SU-DHL-6 (cell line): ENCODE results near the gene PAH.

Source experiments
- H2AFZ ChIP-seq: fragments of 200-600 bp; sonication (generic); 2 replicates; pipeline ENCODE4 v1.6.1; 2014; ENCODE audit warnings: low read depth, mild to moderate bottlenecking, moderate library complexity, mixed read lengths, antibody characterized with exemption, low read length; ENCODE audit not compliant: severe bottlenecking
- H3F3A ChIP-seq: fragments of 200-600 bp; shearing (Covaris generic); 2 replicates; pipeline ENCODE4 v1.6.0; 2016; ENCODE audit warnings: antibody characterized with exemption, mild to moderate bottlenecking; ENCODE audit not compliant: insufficient read depth
- H3K27ac ChIP-seq: fragments of 200-600 bp; sonication (generic); 2 replicates; pipeline ENCODE4 v1.5.1; 2016; ENCODE audit warnings: low read depth, mild to moderate bottlenecking, low read length, moderate library complexity, mixed read lengths
- H3K27me3 ChIP-seq: fragments of 200-600 bp; sonication (generic), shearing (Covaris generic); 2 replicates; pipeline ENCODE4 v1.6.0; 2014; ENCODE audit warnings: mild to moderate bottlenecking, low read length
- H3K36me3 ChIP-seq: fragments of 200-600 bp; sonication (generic); 2 replicates; pipeline ENCODE4 v1.6.1; 2014; ENCODE audit warnings: mild to moderate bottlenecking, low read length, mixed read lengths
- H3K4me2 ChIP-seq: fragments of 300-600, 200-600 bp; shearing (Covaris generic), sonication (generic); 2 replicates; pipeline ENCODE4 v1.6.0; 2014; ENCODE audit warnings: low read length, low read depth, mild to moderate bottlenecking; ENCODE audit not compliant: poor library complexity, severe bottlenecking
- H3K4me3 ChIP-seq: fragments of 200-600 bp; sonication (generic); 2 replicates; pipeline ENCODE4 v1.5.1; 2014; ENCODE audit warnings: antibody characterized with exemption, low read length, mild to moderate bottlenecking, mixed read lengths; ENCODE audit not compliant: insufficient read depth, poor library complexity, severe bottlenecking
- H3K79me2 ChIP-seq: fragments of 200-600 bp; sonication (generic); 2 replicates; pipeline ENCODE4 v1.6.1; 2014; ENCODE audit warnings: mild to moderate bottlenecking, low read length, moderate library complexity; ENCODE audit not compliant: insufficient read depth
- H3K9ac ChIP-seq: fragments of 200-600 bp; sonication (generic); 2 replicates; pipeline ENCODE4 v1.7.0; 2014; ENCODE audit warnings: mild to moderate bottlenecking, low read length
- H3K9me2 ChIP-seq: fragments of 200-600 bp; sonication (generic); replicated peaks from 2 replicates; pipeline ENCODE4 v1.6.1; 2014; ENCODE audit warnings: low read length; ENCODE audit not compliant: insufficient read depth
- H3K9me3 ChIP-seq: fragments of 200-600 bp; sonication (generic); 2 replicates; pipeline ENCODE4 v1.6.1; 2014; ENCODE audit warnings: low read length, mixed read lengths; ENCODE audit not compliant: insufficient read depth
- H4K20me1 ChIP-seq: fragments of 200-600 bp; sonication (generic); 2 replicates; pipeline ENCODE4 v1.6.1; 2014; ENCODE audit warnings: low read depth, mild to moderate bottlenecking, antibody characterized with exemption, low read length, moderate library complexity, mixed read lengths
- EZH2phosphoT487 ChIP-seq: fragments of 200-600 bp; sonication (generic), shearing (Covaris generic); conservative IDR thresholded peaks from 2 replicates; pipeline ENCODE4 v1.6.1; 2018; ENCODE audit warnings: mild to moderate bottlenecking, antibody characterized with exemption, low read length, moderate library complexity, mixed read lengths
- TF ChIP-seq, protein P1 (sequence below): fragments of 200-600 bp; sonication (generic); IDR thresholded peaks from one replicate; pipeline ENCODE4 v1.5.1; 2017; ENCODE audit warnings: antibody characterized with exemption, mild to moderate bottlenecking, low read length, moderate library complexity; ENCODE audit not compliant: insufficient read depth, poor library complexity, severe bottlenecking

Gene PAH

DNA sequence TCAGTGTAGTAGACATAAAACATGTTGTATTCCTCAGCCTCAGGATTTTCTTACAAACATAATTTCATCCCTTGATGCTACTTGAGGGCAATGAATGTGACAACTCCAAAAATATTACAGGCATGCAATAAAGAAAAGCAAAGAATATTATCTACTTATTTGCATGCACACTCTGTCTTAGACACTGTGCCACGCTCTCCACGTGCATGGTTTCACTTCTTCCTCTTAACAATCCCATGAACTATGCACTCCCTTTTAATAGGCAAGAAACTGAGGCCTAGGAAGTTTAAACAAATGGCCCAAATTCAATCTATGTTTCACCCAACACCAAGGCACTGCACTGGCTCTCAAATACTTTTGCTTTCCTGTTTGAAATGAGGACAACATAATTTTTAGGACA is 1.8 kb upstream of the PAH start:
- H3K27me3 ChIP-seq: no peaks in the 10 kb centered on the region
- TF ChIP-seq, protein P1, sequence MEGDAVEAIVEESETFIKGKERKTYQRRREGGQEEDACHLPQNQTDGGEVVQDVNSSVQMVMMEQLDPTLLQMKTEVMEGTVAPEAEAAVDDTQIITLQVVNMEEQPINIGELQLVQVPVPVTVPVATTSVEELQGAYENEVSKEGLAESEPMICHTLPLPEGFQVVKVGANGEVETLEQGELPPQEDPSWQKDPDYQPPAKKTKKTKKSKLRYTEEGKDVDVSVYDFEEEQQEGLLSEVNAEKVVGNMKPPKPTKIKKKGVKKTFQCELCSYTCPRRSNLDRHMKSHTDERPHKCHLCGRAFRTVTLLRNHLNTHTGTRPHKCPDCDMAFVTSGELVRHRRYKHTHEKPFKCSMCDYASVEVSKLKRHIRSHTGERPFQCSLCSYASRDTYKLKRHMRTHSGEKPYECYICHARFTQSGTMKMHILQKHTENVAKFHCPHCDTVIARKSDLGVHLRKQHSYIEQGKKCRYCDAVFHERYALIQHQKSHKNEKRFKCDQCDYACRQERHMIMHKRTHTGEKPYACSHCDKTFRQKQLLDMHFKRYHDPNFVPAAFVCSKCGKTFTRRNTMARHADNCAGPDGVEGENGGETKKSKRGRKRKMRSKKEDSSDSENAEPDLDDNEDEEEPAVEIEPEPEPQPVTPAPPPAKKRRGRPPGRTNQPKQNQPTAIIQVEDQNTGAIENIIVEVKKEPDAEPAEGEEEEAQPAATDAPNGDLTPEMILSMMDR: no peak
- TF ChIP-seq EZH2phosphoT487: no peak
- H3K36me3 ChIP-seq: no peaks in the 10 kb centered on the region
- no peak overlapping the region for H3K9ac ChIP-seq
- H3K27ac ChIP-seq: no peak overlapping the region
- H2AFZ ChIP-seq: no peak overlapping the region
- no peaks in the 10 kb centered on the region for H3K79me2 ChIP-seq
- H3K4me2 ChIP-seq: no peak overlapping the region
- H3K4me3 ChIP-seq: no peak overlapping the region
- no peaks in the 10 kb centered on the region for H3F3A ChIP-seq
- H3K9me2 ChIP-seq: no peaks in the 10 kb centered on the region
- no peaks in the 10 kb centered on the region for H3K9me3 ChIP-seq
- H4K20me1 ChIP-seq: no peaks in the 10 kb centered on the region

DNA sequence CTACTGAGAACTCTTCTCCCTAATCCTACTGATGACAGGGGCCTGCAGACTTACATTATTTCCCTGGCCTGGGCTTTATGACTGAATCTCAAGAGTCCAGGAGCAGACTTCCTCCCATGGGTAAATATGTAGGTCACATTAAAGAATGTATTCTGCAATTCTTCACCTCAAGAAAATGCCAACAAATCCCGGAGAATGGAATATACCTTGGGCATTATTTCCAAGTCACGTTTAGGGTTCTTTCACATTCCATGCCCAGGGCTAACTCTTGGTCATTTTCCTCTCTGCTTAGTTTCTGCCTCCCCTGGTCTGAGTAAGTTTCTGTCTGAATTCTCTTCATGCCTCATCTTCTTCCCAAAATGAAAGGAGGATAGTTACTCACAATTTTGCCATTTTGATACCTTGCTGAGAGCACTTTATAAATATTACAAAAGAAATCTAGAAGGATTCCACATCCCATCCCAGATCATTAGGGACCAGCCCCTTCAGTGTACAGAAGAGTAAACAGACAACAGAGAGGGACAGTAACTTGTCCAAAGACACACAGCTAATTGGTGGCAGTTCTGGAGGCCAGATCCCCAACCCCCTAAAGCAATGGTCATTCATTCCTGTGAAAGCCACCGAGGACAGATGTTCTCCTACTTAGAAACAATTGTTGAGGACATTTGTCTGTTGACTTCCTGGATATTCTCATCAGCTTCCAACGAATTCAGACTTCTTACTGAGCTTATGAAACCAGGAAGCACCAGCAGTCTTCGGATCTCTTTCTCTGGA is 605 bp downstream of the PAH start:
- Histone ChIP-seq H3K9me2 (no peaks in the 10 kb centered on the region), H3K27me3 (no peaks in the 10 kb centered on the region), H3K27ac (no peak overlapping the region), H3K79me2 (no peaks in the 10 kb centered on the region), H2AFZ (peak overlapping the region; percentile 79), H3K9me3 (no peaks in the 10 kb centered on the region), H3F3A (no peaks in the 10 kb centered on the region), H4K20me1 (no peaks in the 10 kb centered on the region), H3K4me3 (no peak overlapping the region), H3K9ac (no peak overlapping the region), H3K4me2 (peak overlapping the region; percentile 54), H3K36me3 (no peaks in the 10 kb centered on the region)
- no peak for TF ChIP-seq EZH2phosphoT487
- TF ChIP-seq, protein P1: no peak

DNA sequence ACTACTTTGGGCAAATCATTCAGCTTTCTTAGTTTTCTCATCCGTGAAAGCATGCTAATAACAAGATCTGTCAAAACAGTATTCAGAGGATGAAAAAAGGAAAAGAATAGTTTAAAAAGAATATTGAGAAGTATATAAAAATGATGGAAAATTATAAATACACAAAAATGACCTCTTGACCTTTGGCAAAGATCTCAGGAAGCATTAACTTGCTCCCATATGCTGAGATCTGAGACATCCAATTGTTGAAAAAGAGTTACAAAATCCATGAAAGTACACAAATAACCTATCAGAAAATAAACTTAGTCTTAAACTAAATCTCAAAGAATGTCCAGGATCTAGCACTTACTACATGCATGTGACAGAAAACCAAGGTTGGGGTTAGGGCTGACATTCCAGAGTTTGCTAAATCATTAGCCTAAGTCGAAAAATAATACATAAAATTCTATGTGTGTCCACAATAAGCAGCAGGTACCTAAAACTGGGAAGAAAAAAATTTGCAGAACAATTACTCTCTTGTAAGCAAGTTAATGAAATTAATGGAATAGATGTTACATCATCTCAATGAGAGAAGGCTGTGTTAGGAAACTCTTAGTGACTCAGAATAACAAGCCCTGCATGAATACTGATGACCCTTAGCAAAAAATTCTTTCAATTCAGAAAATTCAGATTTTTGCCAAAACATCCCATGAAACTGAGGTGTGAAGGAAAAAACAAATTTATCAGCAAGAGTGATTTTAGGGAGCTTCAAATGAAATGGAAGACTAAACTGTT is 3.4 kb downstream of the PAH start:
- H3K79me2 ChIP-seq: no peaks in the 10 kb centered on the region
- H2AFZ ChIP-seq: no peak overlapping the region
- no peak overlapping the region for H3K4me3 ChIP-seq
- H3K27me3 ChIP-seq: no peaks in the 10 kb centered on the region
- H3F3A ChIP-seq: no peaks in the 10 kb centered on the region
- no peak overlapping the region for H3K9ac ChIP-seq
- TF ChIP-seq, protein P1: no peak
- TF ChIP-seq EZH2phosphoT487: no peak
- H3K36me3 ChIP-seq: no peaks in the 10 kb centered on the region
- H4K20me1 ChIP-seq: no peaks in the 10 kb centered on the region
- no peak overlapping the region for H3K27ac ChIP-seq
- H3K4me2 ChIP-seq: no peak overlapping the region
- no peaks in the 10 kb centered on the region for H3K9me3 ChIP-seq
- no peaks in the 10 kb centered on the region for H3K9me2 ChIP-seq
